Activated T-helper 1 cell treated with anti-CD3 and anti-CD28 coated beads, Interleukin-12 subunit alpha, Interleukin-12 subunit beta, Interleukin-2, Interleukin-4 antibody, amounts not matched to agents 30 ng/mL and 10 ng/mL and 1 ng/mL, durations not matched to agents 14 hours and 24 hours and 36 hours (primary cell): ENCODE data around the gene CCDC91. TPM values are rescaled to one million over a fixed set of nuclear protein-coding genes. Genes with fewer than 3 reads are reported as not detected.
"Not testable (repeated sequence)": the region's sequence is repeated elsewhere in the genome, so short reads cannot be mapped to it uniquely, and the experiment has no call there.

Experiments
- DNase-seq: peaks from one replicate; pipeline ENCODE4 v3.0.0; 2021; ENCODE audit warnings: low spot score
- H3K27ac Mint-ChIP-seq: one replicate; pipeline ENCODE4 v1.8.0; 2021; ENCODE audit warnings: mild to moderate bottlenecking, mixed read lengths
- H3K27me3 Mint-ChIP-seq: one replicate; pipeline ENCODE4 v1.8.0; 2022; ENCODE audit warnings: mild to moderate bottlenecking, moderate library complexity, mixed read lengths; ENCODE audit not compliant: insufficient read depth
- H3K36me3 Mint-ChIP-seq: one replicate; pipeline ENCODE4 v1.8.0; 2021; ENCODE audit warnings: low read depth, mixed read lengths
- H3K4me1 Mint-ChIP-seq: one replicate; pipeline ENCODE4 v1.8.0; 2021; ENCODE audit warnings: low read depth, mixed read lengths
- H3K4me3 Mint-ChIP-seq: one replicate; pipeline ENCODE4 v1.8.0; 2021; ENCODE audit warnings: mild to moderate bottlenecking, moderate library complexity, mixed read lengths
- H3K9me3 Mint-ChIP-seq: one replicate; pipeline ENCODE4 v1.8.0; 2021; ENCODE audit warnings: mixed read lengths
- intact Hi-C: fragments of 100-400 bp; cut with micrococcal nuclease; formaldehyde crosslinking; loops from one replicate; pipeline ENCODE4 v1.15.1; 2024
- total RNA-seq: library from RNA; stranded (reverse); gene quantifications from 2 replicates; pipeline ENCODE4 v1.2.3, GENCODE V29; 2022

Gene CCDC91
- total RNA-seq, 1 donor from 2014 or later, result 12.9 TPM

DNA sequence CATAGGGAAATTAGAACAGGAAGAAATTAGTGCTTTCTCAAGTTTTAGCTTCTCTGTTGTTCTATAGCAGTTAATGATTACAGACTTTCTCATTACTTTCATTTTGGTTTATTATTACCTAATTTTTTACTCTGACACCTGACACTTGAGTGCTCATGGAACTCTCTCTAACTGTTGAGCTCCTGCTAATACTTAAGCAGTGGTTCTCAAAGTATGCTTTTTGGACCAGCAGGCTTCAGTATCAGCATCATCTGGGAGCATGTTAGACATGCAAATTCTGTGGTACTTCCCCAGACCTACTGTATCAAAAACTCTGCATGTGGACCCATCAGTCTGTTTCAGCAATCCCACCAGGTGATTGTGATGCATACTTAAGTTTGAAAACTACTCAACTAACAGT is 235.3 kb downstream of the CCDC91 start:
- no peak overlapping the region for H3K4me3 Mint-ChIP-seq
- H3K36me3 Mint-ChIP-seq, result no peaks in the 10 kb centered on the region
- peaks cover 5% of the 10 kb centered on the region for H3K9me3 Mint-ChIP-seq
- H3K27me3 Mint-ChIP-seq, result no peaks in the 10 kb centered on the region
- no peak for DNase-seq
- no peak overlapping the region for H3K27ac Mint-ChIP-seq
- no peaks in the 10 kb centered on the region for H3K4me1 Mint-ChIP-seq
- intact Hi-C loops, result no loop called here

GRCh38 chr12:28427046-28427445 is 236.8 kb downstream of the CCDC91 start:
- no peaks in the 10 kb centered on the region for H3K36me3 Mint-ChIP-seq
- DNase-seq, result no peak
- no peaks in the 10 kb centered on the region for H3K27me3 Mint-ChIP-seq
- no peaks in the 10 kb centered on the region for H3K4me1 Mint-ChIP-seq
- intact Hi-C loops, result no loop called here
- no peak overlapping the region for H3K4me3 Mint-ChIP-seq
- no peak overlapping the region for H3K27ac Mint-ChIP-seq
- no peaks in the 10 kb centered on the region for H3K9me3 Mint-ChIP-seq

DNA sequence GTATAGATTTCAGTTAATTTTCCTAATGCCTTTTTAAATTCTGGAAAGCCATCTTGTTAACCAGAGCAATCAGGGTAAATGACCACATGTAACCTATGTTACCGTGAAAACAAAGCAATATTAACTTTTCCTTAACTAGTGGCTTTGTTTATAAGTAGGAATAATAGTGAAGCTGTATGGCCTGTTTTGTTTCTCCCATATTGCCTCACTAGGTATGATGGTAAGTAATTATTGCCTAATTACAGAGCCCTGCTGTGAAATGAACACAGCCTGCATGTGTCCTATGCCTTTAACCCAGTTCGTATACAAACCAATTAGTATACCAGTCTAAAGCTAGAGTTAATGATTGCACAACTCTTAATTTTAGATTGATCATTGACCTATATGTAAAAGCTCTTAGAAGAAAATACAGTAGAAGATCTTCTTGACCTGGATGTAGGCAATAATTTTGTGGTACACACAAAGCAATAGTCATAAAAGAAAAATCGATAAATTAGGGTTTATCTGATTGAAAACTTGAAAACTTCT is 249.9 kb downstream of the CCDC91 start:
- DNase-seq, result no peak
- Mint-ChIP-seq H3K36me3 (no peaks in the 10 kb centered on the region), H3K4me3 (no peak overlapping the region), H3K27me3 (no peaks in the 10 kb centered on the region), H3K4me1 (peaks cover 4% of the 10 kb centered on the region), H3K27ac (no peak overlapping the region), H3K9me3 (no peaks in the 10 kb centered on the region)
- intact Hi-C loops, result no loop called here

DNA sequence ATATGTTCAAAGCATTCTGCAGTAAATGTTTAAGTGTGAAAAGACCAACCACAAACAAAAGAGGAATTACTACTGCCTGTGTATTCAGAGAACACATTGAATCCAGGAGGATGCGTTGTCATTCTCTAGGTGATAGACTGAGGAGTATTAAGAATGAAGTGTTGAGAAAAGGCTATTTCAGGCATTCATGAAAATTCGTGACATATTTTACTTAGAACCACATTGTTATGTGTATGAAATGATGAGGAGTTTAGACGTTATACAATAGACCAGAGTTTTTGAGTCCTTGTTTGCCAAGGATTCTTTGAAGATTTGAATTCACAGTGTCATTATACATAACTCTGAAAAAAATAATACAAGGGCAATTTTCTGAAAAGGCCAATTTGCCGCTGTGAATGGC is 251.8 kb downstream of the CCDC91 start:
- intact Hi-C loops, result no loop called here

GRCh38 chr12:28443337-28443736 is 253.1 kb downstream of the CCDC91 start:
- H3K4me3 Mint-ChIP-seq, result no peak overlapping the region
- H3K27me3 Mint-ChIP-seq, result no peaks in the 10 kb centered on the region
- no peaks in the 10 kb centered on the region for H3K36me3 Mint-ChIP-seq
- H3K27ac Mint-ChIP-seq, result no peak overlapping the region
- H3K9me3 Mint-ChIP-seq, result no peaks in the 10 kb centered on the region
- DNase-seq, result no peak
- intact Hi-C loops, result no loop called here
- peaks cover 4% of the 10 kb centered on the region for H3K4me1 Mint-ChIP-seq

More for the DNA sequence above, 251.8 kb downstream of the CCDC91 start:
- Mint-ChIP-seq H3K9me3 (no peaks in the 10 kb centered on the region), H3K4me3 (no peak overlapping the region), H3K27ac (no peak overlapping the region), H3K27me3 (no peaks in the 10 kb centered on the region), H3K36me3 (no peaks in the 10 kb centered on the region), H3K4me1 (peaks cover 4% of the 10 kb centered on the region)
- DNase-seq, result no peak

GRCh38 chr12:28446031-28446430 is 255.8 kb downstream of the CCDC91 start:
- intact Hi-C loops, result no loop called here
- no peak for DNase-seq
- no peaks in the 10 kb centered on the region for H3K4me1 Mint-ChIP-seq
- no peaks in the 10 kb centered on the region for H3K36me3 Mint-ChIP-seq
- no peaks in the 10 kb centered on the region for H3K27me3 Mint-ChIP-seq
- no peak overlapping the region for H3K4me3 Mint-ChIP-seq
- H3K27ac Mint-ChIP-seq, result no peak overlapping the region
- no peaks in the 10 kb centered on the region for H3K9me3 Mint-ChIP-seq

- Mint-ChIP-seq H3K27me3 (no peaks in the 10 kb centered on the region), H3K4me1 (no peaks in the 10 kb centered on the region), H3K9me3 (no peaks in the 10 kb centered on the region), H3K27ac (no peak overlapping the region), H3K36me3 (peaks cover 2% of the 10 kb centered on the region), H3K4me3 (no peak overlapping the region)
- DNase-seq, result no peak
- intact Hi-C loops, result no loop called here
Measured at GRCh38 chr12:28453686-28454085, 263.4 kb downstream of the CCDC91 start.

- no peaks in the 10 kb centered on the region for H3K27me3 Mint-ChIP-seq
- H3K9me3 Mint-ChIP-seq, result no peaks in the 10 kb centered on the region
- no peak overlapping the region for H3K4me3 Mint-ChIP-seq
- peaks cover 2% of the 10 kb centered on the region for H3K36me3 Mint-ChIP-seq
- no peaks in the 10 kb centered on the region for H3K4me1 Mint-ChIP-seq
- intact Hi-C loops, result no loop called here
- DNase-seq, result no peak
- no peak overlapping the region for H3K27ac Mint-ChIP-seq
Measured at GRCh38 chr12:28456934-28457710, 266.9 kb downstream of the CCDC91 start.

- Mint-ChIP-seq H3K4me3 (no peak overlapping the region), H3K9me3 (no peaks in the 10 kb centered on the region), H3K27ac (no peak overlapping the region), H3K4me1 (no peaks in the 10 kb centered on the region), H3K36me3 (no peaks in the 10 kb centered on the region), H3K27me3 (no peaks in the 10 kb centered on the region)
- intact Hi-C loops, result no loop called here
- DNase-seq, result no peak
Measured at GRCh38 chr12:28457785-28458184, 267.5 kb downstream of the CCDC91 start.

GRCh38 chr12:28459481-28459880 is 269.2 kb downstream of the CCDC91 start:
- H3K36me3 Mint-ChIP-seq, result no peaks in the 10 kb centered on the region
- H3K27ac Mint-ChIP-seq, result no peak overlapping the region
- no peak for DNase-seq
- no peaks in the 10 kb centered on the region for H3K27me3 Mint-ChIP-seq
- no peak overlapping the region for H3K4me3 Mint-ChIP-seq
- H3K9me3 Mint-ChIP-seq, result no peaks in the 10 kb centered on the region
- no peaks in the 10 kb centered on the region for H3K4me1 Mint-ChIP-seq
- intact Hi-C loops, result no loop called here

GRCh38 chr12:28460420-28461130 is 270.3 kb downstream of the CCDC91 start:
- H3K4me1 Mint-ChIP-seq, result no peaks in the 10 kb centered on the region
- intact Hi-C loops, result no loop called here
- no peaks in the 10 kb centered on the region for H3K27me3 Mint-ChIP-seq
- no peak overlapping the region for H3K4me3 Mint-ChIP-seq
- no peak overlapping the region for H3K27ac Mint-ChIP-seq
- no peaks in the 10 kb centered on the region for H3K36me3 Mint-ChIP-seq
- no peak for DNase-seq
- H3K9me3 Mint-ChIP-seq, result no peaks in the 10 kb centered on the region

DNA sequence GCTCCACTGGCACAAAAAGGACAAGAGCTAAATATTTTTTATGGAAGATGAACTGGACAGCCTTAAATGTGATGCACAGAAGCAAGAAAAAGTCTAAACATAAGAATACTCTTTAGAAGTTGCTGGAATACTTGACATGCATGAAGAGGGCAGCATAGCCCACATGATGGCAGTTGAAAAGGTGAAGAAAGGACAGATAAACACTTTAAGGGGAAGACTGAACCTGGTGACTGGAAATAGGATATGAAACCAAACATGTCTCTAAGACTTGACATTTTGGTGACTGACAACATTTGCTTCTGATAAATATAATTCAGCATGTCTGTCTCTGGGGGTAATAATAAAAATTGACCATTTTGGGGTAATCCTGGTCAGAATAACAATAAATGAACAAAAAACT is 273.1 kb downstream of the CCDC91 start:
- H3K4me3 Mint-ChIP-seq, result no peak overlapping the region
- H3K4me1 Mint-ChIP-seq, result no peaks in the 10 kb centered on the region

DNA sequence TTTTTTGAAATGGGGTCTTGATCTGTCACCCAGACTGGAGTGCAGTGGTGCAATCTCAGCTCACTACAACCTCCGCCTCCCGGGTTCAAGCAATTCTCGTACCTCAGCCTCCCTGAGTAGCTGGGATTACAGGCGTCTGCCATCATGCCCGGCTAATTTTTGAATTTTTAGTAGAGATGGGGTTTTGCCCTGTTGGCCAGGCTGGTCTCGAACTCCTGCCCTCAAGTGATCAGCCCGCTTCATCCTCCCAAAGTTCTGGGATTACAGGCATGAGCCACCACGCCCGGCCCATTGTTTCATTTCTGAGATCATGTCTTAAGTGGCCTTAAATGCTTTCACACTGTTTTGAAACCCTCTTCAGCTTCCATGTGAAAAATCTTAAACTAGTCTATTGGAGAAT is 281.5 kb downstream of the CCDC91 start:
- H3K27ac Mint-ChIP-seq, H3K36me3 Mint-ChIP-seq, intact Hi-C loops, H3K4me1 Mint-ChIP-seq, H3K27me3 Mint-ChIP-seq, DNase-seq, H3K9me3 Mint-ChIP-seq, H3K4me3 Mint-ChIP-seq: not testable (repeated sequence)

More for the DNA sequence above, 273.1 kb downstream of the CCDC91 start:
- no peak overlapping the region for H3K27ac Mint-ChIP-seq
- intact Hi-C loops, result no loop called here
- H3K9me3 Mint-ChIP-seq, result no peaks in the 10 kb centered on the region
- peaks cover 1% of the 10 kb centered on the region for H3K36me3 Mint-ChIP-seq
- H3K27me3 Mint-ChIP-seq, result no peaks in the 10 kb centered on the region
- no peak for DNase-seq
